NCI-H524 treated with DMSO at 0.1 percent for 48 hours (cell line): Measurements from ENCODE around the gene HSD11B2.
"Not testable (repeated sequence)": the region's sequence is repeated elsewhere in the genome, so short reads cannot be mapped to it uniquely, and the experiment has no call there.

Experiments
- DNase-seq: peaks from one replicate; lab custom pipeline; 2025; lab: John Stamatoyannopoulos, UW

The HSD11B2 gene

DNA sequence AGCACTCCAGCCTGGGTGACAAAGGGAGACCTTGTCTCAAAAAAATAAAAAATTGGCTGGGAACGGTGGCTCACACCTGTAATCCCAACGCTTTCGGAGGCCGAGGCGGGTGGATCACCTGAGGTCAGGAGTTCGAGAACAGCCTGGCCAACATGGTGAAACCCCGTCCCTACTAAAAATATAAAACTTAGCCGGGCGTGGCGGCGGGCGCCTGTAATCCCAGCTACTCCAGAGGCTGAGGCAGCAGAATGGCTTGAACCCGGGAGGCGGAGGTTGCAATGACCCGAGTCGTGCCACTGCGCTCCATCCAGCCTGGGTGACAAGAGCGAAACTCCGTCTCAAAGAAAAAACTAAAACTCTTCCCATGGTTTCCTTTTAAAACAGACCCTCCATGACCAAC lies 15.5 kb upstream of the HSD11B2 start:
- DNase-seq, result not testable (repeated sequence)

- DNase-seq, result no peak
Measured at GRCh38 chr16:67415872-67416793, 14.8 kb upstream of the HSD11B2 start, which contains the start of gene ZDHHC1. Gene ZDHHC1, minus strand, starts transcription at chr16:67416477. Its CDS starts 8,702 bp downstream, at chr16:67407775.

- DNase-seq, result no peak
Measured at GRCh38 chr16:67417333-67418061, 13.4 kb upstream of the HSD11B2 start.

DNA sequence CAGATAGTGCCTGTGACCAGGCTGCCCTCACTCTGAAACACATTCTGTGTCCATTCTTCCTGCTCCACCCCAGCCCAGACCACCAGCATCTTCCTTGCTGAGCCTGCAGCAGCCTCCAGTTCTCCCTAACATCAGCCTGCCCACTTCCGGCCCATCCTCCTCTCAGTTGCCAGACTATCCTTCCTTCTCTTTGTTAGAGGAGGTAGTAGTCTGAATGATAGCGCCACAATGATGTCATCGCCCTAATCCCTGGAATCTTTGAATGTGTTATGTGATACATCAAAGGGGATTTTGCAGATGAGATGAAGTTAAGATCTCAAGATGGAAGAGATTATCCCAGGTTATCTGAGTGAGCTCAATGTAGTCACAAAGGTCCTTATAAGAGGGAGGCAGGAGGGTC lies 11.4 kb upstream of the HSD11B2 start:
- DNase-seq, result peak; percentile 32

DNA sequence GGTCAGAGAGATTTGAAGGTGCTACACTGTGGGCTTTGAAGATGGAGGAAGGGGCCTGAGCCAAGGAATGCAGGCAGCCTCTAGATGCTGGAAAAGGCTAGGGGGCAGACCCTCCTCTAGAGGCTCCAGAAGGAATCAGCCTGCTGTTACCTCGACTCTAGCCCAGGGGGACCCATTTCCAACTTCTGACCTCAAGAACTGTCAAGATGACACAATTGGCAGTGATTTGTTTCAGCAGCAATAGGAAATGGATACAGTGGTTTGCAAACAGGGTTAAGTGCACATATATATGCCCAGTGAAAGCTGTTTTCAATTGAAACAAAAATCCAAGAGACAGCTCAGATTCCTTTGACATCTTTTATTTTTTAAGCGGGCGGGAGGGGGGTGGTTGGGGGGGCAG lies 11.0 kb upstream of the HSD11B2 start:
- no peak for DNase-seq

- DNase-seq, result no peak
Measured at GRCh38 chr16:67421030-67421429, 9.9 kb upstream of the HSD11B2 start.

GRCh38 chr16:67423015-67423414 lies 7.9 kb upstream of the HSD11B2 start:
- DNase-seq, result no peak

- DNase-seq, result no peak
Measured at GRCh38 chr16:67423611-67424260, 7.2 kb upstream of the HSD11B2 start.

DNA sequence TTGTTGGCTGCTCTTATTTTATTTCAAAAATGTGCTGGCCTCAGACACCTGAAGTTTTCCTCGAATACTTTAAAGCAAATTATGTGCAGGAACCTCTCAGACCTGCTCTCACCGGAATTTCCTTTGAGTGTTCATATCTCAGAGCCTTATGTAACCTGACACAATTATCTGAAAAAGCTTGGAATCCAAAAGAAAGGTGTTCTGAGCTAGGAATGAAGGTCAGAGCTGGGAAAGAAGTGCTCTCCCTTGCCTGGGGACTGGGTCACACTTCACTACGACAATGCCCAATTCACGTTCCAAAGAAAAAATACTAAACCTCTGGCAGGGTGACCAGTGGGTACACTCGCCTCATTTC lies 6.7 kb upstream of the HSD11B2 start:
- no peak for DNase-seq

DNA sequence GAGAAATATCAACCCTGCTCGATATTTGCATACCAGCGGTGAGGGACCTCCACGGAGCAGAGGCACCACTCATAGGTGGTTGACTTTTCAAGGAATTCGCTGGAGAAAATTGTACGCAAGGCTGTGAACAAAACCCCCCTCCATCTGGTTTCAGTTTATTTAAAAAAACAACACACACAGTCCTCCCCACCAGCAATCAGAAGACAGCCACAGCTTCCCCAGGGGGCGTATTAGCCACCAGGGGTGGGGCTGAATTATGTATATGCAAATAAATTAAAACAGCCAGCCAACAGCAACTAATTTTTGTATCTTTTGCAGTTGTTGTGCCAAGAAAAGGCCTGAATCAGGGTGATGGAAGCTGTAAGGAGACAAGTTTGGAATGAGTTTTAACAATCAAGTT lies 5.9 kb upstream of the HSD11B2 start:
- no peak for DNase-seq

DNA sequence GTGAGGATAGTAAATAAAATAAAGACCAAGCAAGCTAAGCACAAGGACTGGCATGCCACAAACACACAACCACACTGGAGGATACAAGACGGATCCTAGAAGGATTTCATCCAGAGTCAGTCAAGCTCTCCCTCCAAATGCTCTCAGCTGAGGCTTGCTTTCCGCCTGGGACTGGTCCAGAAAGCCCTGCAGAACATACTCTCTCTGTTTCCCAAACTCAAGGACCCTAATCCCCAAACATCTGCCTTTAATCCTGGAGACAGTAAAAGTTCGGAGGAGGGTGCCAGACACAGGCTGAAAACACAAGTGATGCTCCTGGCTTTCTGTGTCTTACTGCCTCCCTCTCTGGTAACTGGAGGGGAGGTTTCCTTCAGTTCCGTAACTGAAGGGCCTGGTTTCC lies 5.3 kb upstream of the HSD11B2 start:
- peak; percentile 63 for DNase-seq

DNA sequence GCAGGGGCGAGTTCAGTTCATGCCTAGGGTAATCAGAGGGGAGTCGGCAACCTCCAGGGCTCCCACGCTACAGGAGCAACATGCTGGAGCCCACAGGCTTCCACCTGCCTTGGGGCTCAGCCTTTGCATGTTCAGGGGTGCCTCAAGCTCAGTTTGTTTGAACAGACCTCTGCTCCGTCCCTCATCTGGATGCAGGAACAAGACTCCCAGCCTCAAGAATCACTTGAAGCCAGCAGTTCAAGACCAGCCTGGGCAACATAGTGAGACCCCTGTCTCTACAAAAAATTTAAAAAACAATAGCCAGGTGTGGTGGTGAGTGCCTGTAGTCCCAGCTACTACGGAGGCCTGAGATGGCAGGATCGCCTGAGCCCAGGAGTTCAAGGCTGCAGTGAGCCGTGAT lies 4.9 kb upstream of the HSD11B2 start:
- no peak for DNase-seq

DNA sequence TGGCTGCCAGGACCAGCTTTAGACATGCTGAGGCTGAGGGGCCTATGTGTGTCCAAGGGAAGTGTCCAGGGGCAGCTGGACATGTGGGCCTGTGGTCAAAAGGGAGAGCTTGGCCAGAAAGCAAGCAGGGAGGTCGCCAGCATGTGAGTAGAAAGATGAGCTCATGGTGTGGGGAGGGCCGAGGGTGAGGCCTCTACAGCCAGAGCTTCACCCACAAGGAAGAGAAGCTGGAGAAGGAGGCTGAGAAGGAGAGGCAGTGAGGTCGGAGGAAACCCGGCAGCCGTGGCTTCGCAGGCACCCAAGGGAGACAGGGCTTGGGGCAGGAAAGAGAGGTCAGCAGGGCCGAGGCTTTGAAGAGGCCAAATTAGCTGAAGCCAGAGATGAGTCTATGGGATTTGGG lies 4.0 kb upstream of the HSD11B2 start:
- DNase-seq, result no peak

DNA sequence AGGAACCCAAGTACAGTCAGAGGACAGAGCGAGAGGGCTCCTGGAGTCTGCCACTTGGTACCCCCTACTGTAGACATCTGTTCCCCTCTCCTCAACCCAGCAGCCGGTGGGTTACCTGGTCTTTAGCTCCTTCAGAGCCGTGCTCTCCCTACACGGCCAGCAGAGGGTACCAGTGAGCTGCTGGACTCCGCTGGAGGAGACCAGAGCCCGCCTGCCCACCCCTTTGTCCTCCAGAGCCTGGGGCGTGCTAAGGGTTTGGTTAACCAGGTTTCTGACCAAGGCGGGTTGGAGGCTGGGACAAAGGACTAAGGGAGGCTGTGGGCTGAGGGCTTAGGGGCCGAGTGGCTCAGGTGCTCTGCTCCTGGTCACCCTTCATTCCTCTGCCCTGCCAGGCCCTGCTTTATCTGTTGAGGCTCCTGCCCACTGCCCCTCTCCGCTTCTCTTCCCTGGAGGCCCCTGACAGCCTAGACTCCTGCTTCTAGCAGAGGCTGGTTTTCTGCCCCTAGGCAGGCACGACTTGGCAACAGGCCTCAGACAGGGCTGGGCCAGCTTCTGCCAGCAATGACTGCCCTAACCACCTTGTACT lies 2.7 kb upstream of the HSD11B2 start:
- DNase-seq, result peak; percentile 62

GRCh38 chr16:67429053-67429798 lies 1.7 kb upstream of the HSD11B2 start:
- no peak for DNase-seq

GRCh38 chr16:67429799-67430503 lies 970 bp upstream of the HSD11B2 start:
- no peak for DNase-seq

- no peak for DNase-seq
Measured at GRCh38 chr16:67430504-67430976, 381 bp upstream of the HSD11B2 start.

- no peak for DNase-seq
Measured at GRCh38 chr16:67431775-67432505, 1.0 kb downstream of the HSD11B2 start.

DNA sequence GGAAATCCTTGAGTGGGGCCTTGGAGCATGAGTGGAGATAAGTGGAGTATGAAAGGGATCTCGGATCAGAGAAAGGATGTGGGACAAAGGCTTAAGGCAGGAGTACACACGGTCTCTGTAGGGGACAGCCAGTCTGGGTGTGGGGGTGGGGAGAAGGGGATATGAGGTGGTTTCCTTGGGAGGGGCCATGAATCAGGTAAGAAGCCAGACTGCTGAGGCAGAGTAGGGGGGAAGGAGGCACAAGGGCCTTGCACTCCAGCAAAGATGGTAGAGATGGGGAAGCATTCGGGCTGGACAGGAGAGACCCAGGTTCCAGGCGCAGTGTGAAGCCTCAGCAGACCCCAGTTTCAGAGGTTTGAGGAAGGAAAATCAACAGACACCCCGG lies 1.6 kb downstream of the HSD11B2 start:
- no peak for DNase-seq

DNA sequence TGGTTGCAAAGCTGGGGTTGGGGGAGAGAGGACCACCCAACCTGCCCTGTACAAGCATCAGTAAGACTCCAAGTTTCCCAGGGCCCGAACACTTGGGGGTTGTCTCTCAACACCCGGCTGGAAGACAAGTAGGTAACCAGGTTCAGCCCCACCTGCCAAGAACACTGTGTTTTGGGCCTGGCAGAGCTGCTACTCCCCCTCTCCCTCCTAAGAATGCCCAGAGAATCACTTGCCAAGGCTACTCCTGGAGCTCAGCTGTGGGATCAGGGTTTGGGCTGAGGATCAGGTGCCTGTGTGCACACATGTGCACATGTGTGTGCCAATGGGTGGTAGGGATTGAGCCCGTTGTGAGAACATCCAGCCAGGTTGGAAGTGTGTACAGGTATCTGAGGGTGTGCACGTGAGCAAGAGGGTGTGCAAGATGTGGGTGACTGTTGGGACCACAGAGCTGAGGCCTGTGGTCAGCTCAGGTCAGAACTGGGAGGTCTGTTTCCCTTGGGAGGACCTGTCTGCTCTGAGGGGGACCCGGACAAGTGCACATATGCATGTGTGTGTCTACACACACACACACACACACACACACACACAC lies 2.3 kb downstream of the HSD11B2 start:
- DNase-seq, result no peak
